ENCODE results near the gene PHC2.

The PHC2 gene

DNA sequence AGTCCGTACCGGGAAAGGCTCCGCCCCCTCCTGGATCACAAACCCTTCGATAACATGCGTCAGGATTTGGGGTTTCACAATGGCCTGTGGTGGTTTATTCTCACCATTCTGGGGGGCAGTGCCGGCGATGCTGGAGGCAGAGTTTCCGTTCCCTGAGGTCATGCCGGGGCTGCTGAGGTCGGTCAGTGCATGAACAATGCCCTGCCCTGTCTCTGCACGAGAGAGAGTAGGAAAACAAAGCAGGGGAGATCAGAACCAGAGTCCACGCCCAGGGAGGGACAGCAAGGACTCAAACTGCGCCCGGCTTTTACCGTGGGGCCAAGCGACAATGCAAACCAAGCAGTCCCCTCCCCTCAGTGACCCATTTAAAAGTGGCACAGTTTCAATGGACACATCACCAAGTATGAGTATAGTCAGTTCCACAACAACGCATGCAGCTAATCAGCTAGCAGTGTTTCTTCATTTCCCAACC lies 96.8 kb downstream of the PHC2 start:
- H3K4me3 ChIP-seq (ENCODE audit: low read length), result no peak overlapping the region
- DNase-seq (ENCODE audit: low read depth), result peak; percentile 82
- no peak for TF ChIP-seq CTCF (conservative IDR thresholded peaks at IDR 0.05; ENCODE audit: low read length)

DNA sequence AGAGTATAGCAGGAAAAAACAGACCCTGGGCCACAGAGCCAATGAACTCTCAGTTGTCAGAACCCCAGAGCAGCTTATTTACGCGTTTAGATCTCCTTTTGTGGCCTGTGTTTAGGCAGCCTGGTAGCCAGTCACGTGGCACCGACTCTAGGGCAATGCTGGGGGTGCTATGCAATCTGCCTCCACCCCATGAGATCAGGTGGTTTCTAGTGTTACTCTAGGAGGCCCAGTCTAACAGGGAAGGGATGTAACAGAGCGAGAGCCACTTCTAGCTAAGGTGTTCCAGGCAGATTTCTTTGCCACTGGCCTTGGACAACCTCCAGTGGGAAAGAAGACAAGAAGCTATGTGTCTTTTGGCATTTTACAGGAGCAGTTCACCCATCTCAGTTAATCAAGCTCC lies 98.0 kb downstream of the PHC2 start:
- H3K4me3 ChIP-seq (ENCODE audit: low read length), result no peak overlapping the region
- no peak for TF ChIP-seq CTCF (conservative IDR thresholded peaks at IDR 0.05; ENCODE audit: low read length)
- no peak for DNase-seq (ENCODE audit: low read depth)

- peak; percentile 57 for DNase-seq (ENCODE audit: low read depth)
- no peak for TF ChIP-seq CTCF (conservative IDR thresholded peaks at IDR 0.05; ENCODE audit: low read length)
- no peak overlapping the region for H3K4me3 ChIP-seq (ENCODE audit: low read length)
Measured at GRCh38 chr1:33332357-33332789, 98.5 kb downstream of the PHC2 start.

- H3K4me3 ChIP-seq (ENCODE audit: low read length), result no peak overlapping the region
- no peak for TF ChIP-seq CTCF (conservative IDR thresholded peaks at IDR 0.05; ENCODE audit: low read length)
- peak; percentile 34 for DNase-seq (ENCODE audit: low read depth)
Measured at GRCh38 chr1:33331444-33332356, 99.2 kb downstream of the PHC2 start.

- no peak for DNase-seq (ENCODE audit: low read depth)
- H3K4me3 ChIP-seq (ENCODE audit: low read length), result no peak overlapping the region
- TF ChIP-seq CTCF (conservative IDR thresholded peaks at IDR 0.05; ENCODE audit: low read length), result no peak
Measured at GRCh38 chr1:33330906-33331305, 100.0 kb downstream of the PHC2 start.

DNA sequence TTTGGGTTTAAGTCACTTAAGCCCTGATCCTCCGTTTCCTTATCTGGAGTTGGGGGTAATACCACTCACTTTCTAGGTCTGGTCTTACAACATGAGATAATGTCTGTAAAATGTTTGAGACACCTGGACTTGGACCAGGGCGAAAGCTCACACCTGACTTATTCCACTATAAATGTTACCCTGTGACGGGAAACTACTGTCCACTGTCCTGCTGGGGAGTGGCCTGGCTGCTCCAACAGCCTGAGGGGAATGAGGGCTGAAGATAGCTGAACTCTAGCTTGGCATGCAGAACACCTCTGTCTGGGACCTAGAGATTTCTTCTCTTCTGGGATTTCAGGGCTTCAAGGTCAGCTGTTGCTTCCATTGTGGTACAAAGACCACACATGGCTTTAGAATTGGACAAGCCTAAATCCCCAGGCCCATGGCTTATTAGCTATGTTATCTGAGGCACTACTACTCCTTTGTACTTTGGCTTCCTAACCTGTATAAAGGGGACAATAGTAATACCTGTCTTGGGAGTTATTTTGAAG lies 100.5 kb downstream of the PHC2 start:
- H3K4me3 ChIP-seq (ENCODE audit: low read length), result no peak overlapping the region
- no peak for TF ChIP-seq CTCF (conservative IDR thresholded peaks at IDR 0.05; ENCODE audit: low read length)
- DNase-seq (ENCODE audit: low read depth), result no peak
